HTERT RPE-1 (cell line): ENCODE data around the gene OVAAL.
"Not testable (repeated sequence)": the region's sequence is repeated elsewhere in the genome, so short reads cannot be mapped to it uniquely, and the experiment has no call there.

ENCODE experiments used
- in situ Hi-C: fragments of 300-500 bp; cut with MboI; formaldehyde crosslinking; loops from 4 replicates; pipeline ENCODE4 v1.14.3; 2020; ENCODE audit warnings: low sequenced_read_pairs

OVAAL gene

DNA sequence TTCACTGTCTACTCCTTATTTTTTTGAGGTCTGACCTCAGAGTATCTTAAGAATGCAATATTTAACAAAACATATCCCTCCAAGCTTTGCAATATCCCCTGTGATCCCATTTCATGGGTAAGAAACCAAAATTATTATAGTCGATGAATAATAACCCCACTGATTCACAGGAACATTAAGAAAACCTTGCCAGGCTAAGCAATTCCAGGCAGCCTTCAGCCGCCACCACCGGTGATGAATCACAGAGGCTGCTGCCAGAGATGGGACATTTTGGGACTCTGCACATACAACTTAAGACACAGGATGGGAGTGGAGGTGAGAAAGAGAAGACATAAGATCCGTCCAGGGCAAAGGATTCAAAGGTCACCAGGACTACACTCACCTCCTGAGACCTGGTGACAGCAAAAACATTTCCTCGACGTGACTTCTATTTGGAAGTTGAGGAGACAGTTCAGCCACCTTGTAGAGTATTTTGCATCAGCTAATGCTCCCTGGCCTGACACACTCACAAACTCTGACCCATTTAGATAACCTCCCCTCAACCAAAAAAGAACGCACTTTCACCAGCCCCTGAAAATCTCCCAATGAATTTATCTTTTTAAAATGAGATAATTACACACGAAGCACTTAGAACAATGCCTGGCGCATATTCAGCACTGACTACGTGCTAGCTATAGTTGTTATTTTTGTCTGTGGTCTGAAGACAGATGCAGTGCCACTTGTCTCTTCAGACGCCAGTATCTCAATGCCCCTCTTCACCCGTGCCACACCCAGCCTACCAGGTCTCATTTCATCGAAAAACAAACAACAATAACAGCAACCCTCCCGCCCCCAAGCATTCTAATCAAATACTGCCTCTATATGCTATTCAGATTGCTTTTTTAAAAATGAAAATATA is 17.8 kb upstream of the OVAAL start:
- in situ Hi-C loops, result no loop called here

GRCh38 chr1:180542113-180542837 is 16.5 kb upstream of the OVAAL start:
- in situ Hi-C loops, result no loop called here

DNA sequence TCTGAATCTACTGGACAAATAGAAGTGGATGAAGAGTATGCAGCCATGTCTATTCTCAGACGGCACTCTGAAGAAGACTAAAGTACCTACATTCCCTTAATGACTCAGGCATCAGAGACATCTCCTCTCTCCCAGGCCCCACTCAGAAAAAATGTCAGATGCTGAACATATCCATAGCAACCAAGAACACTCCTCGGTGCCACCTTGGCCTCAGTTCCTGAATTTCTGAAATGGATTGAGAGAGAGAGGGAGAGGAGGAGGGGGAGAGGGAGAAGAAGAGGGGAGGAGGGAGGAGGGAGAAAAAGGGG is 16.0 kb upstream of the OVAAL start:
- in situ Hi-C loops, result no loop called here

- in situ Hi-C loops, result no loop called here
These were observed 14.7 kb upstream of the OVAAL start for GRCh38 chr1:180544050-180544449.

DNA sequence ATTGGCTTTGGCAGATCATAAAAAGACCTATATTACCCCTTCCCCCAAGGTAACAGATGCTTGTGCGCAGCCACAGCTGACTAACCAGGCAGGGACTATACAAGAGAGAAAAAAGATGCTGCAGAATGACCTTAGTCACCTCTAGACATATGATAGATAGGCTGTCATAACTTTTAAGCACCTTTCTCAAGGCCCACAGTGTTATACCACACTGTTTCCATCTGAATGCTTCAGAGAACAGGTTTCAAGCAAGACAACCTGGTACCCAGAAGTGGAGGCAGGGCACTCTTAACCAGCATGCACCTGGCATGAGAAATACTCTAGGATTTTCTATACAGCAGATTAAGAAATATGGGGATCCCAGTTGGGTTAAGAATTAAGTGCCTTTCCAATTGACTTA is 12.8 kb upstream of the OVAAL start:
- in situ Hi-C loops, result no loop called here

- in situ Hi-C loops, result no loop called here
These were observed 10.0 kb upstream of the OVAAL start for GRCh38 chr1:180548686-180549317.

DNA sequence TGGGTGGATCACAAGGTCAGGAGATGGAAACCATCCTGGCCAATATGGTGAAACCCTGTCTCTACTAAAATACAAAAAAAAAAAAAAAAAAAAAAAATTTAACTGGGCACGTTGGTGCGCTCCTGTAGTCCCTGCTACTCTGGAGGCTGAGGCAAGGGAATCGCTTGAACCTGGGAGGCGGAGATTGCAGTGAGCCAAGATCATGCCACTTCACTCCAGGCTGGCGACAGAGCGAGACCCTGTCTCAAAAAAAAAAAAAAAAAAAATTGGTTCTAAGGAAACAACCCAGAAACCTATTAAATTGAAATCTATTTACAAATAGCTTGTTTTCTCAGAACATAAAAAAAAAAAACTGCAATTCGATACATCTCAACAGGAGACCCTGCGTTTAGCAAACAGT is 9.0 kb upstream of the OVAAL start:
- in situ Hi-C loops, result not testable (repeated sequence)

GRCh38 chr1:180550241-180550640 is 8.5 kb upstream of the OVAAL start:
- in situ Hi-C loops, result no loop called here

DNA sequence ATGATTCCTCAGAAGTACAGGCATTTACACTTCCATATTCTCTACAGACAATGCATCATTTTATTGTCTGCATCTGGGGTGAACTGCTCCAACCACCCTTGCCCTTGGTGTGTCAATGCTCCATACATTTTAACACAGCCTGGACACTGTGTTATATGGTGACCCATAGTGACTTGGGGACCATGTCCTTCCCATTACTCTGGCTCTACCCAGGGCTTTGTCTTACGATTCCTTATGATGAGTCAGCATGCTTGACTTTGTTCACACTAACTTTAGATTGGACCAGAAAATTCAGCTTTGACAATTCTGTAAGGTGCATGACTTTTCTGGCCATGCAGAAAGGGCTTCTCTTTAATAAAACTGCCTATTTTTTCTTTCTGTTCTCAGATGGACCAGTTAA is 6.8 kb upstream of the OVAAL start:
- in situ Hi-C loops, result no loop called here

GRCh38 chr1:180553046-180553445 is 5.7 kb upstream of the OVAAL start:
- in situ Hi-C loops, result not testable (repeated sequence)

GRCh38 chr1:180555411-180555810 is 3.4 kb upstream of the OVAAL start:
- in situ Hi-C loops, result no loop called here

DNA sequence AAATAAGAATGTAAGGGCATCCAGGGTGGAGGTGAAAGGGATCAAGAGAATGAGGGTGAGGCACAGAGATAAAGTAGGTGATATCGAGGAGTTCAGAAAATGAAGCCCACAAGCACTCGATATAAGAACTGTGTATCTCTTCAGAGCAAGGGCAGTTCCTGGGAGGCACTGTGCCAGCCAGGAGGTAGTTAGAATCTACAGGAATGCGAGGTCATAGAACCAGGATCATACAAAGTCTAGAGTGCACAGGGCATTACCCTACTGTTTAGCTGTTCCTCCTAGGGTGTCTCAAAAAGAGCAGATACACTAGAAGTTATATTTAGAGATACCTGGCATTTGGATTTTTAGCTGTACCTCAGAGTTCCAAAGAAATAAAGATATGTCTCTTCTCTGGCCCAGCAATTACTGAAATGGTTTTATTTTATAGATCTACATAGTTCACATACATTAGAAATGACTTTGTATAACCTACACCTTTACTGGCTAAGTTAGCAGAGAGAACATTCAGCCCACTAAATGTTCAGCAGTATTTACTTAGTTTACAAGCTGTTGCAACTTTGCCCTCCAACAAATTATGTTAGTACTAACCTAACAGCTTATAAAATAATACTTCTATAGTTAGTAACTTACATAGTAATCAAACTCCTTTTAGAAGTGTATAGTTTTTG is 1.6 kb downstream of the OVAAL start:
- in situ Hi-C loops, result no loop called here

DNA sequence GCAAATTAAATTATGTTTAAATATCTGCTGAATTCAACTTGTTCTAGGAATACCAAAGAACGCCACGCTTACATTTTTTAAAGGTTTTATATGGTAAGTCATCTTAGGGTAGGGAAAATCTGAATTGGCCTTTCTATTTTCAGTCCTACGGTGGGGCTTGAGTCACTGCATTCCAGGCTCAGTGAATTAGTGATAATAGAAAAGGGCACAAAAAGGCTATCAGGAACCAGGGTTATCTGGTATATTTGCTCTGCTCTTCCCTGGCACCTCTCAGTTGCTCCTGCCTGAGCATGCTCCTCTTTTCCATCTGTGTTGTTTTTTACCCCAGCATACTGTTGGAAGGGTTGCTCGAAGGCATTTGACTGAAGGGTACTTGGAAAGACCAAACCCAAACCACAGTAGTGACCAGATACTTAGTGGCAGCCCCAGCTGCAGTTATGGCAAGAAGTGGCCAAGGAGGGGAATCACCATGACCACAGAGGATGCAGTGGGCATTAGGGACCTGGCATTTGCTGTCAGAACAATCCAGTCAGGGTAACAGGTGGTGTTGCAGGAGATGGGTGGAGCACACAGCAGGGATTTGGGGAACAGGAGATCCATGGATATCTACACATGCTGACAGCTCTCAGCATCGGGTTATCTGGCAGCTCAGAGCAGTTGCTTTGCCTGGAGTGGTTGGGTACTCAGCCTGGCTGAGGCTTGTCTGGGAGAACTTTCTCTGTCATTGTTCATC is 2.3 kb downstream of the OVAAL start:
- in situ Hi-C loops, result no loop called here

- in situ Hi-C loops, result no loop called here
These were observed 3.9 kb downstream of the OVAAL start for GRCh38 chr1:180562640-180563025.

- in situ Hi-C loops, result no loop called here
These were observed 4.5 kb downstream of the OVAAL start for GRCh38 chr1:180563026-180563827.

- in situ Hi-C loops, result no loop called here
These were observed 6.5 kb downstream of the OVAAL start for GRCh38 chr1:180565121-180565871.

DNA sequence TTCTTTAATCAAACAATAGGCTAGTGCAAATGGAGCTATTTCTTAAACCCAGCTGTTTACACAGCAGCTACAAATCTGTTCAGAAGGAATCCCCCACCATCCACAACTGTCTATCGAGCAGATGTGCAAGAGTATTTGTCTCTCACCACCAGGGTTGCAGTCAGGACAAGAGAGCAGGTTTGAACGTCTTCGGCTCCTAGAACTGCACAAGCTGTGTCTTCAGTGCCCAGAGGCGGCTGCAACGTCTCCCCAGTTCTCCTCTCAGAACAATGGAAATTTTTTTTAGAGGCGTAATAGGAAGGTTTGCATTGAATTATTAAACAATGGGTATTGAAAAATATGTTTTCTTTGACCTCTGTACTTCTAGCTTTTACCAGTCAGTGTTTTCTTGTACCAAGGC is 7.3 kb downstream of the OVAAL start:
- in situ Hi-C loops, result no loop called here

DNA sequence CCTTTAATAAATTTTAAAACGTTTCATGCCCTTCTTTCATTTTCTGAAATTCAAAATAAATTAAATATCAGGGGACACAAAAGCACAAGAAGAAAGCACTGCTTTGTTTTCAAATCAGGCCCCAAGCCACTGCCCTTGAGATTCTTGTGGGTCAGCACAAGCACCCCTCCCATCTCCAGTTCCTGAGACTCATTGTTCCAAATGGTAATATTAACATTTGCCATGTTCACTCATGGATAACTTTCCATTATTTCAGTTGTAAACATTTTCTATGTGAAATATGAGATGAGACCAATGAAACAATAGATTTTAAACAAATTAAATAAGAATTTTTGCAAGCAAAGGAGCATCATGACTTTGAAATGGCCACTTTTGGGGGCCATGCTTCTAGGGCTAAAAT is 7.7 kb downstream of the OVAAL start:
- in situ Hi-C loops, result no loop called here

DNA sequence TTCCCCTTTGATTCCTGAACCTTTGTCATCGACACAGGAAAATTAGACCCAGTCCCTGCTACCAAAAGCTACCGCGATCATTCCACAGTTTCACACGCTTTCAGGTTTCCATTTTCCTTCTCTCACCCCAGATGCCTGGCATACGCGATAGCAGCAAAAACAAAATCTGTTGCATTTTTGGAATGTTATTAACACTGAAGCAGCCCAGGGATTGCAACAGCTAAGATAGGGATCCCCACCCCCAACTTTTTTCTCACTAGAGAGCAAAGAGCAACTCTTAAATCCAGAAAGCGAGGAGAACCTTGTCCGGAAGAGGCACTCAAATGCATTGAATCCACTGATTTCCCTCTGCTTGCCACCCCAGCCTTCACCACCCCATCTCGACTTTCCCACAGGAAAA is 8.9 kb downstream of the OVAAL start:
- in situ Hi-C loops, result no loop called here
